Activated CD8-positive, alpha-beta T cell treated with anti-CD3 and anti-CD28 coated beads for 36 hours (primary cell): Measurements from ENCODE around the gene TMEM97. TPM values are rescaled to one million over a fixed set of nuclear protein-coding genes. Genes with fewer than 3 reads are reported as not detected.

ENCODE experiments used
- ATAC-seq: fragments of 200-7000 bp; cut with Tn5 transposase; one replicate; pipeline ENCODE4 v1.10.0; 2021; ENCODE audit warnings: mild to moderate bottlenecking, moderate library complexity
- CTCF ChIA-PET: fragments of 350-600 bp; sonication (Branson Sonifier 250); formaldehyde crosslinking; loops from one replicate; lab custom pipeline; 2021; ENCODE audit warnings: antibody characterized with exemption; lab: Charles Lee
- POLR2A ChIA-PET: fragments of 350-600 bp; sonication (Branson Sonifier 250); formaldehyde crosslinking; loops from one replicate; lab custom pipeline; 2021; ENCODE audit warnings: antibody characterized with exemption; lab: Charles Lee
- DNase-seq: peaks from one replicate; pipeline ENCODE4 v3.0.0-alpha.2; 2020
- H3K27ac Mint-ChIP-seq: one replicate; pipeline ENCODE4 v1.8.0; 2021; ENCODE audit warnings: mild to moderate bottlenecking, mixed read lengths
- H3K27me3 Mint-ChIP-seq: one replicate; pipeline ENCODE4 v1.8.0; 2021; ENCODE audit warnings: mixed read lengths
- H3K36me3 Mint-ChIP-seq: one replicate; pipeline ENCODE4 v1.8.0; 2021; ENCODE audit warnings: low read depth, mixed read lengths
- H3K4me1 Mint-ChIP-seq: one replicate; pipeline ENCODE4 v1.8.0; 2021; ENCODE audit warnings: low read depth, mixed read lengths
- H3K4me3 Mint-ChIP-seq: one replicate; pipeline ENCODE4 v1.8.0; 2021; ENCODE audit warnings: mild to moderate bottlenecking, moderate library complexity, mixed read lengths
- H3K9me3 Mint-ChIP-seq: one replicate; pipeline ENCODE4 v1.8.0; 2021; ENCODE audit warnings: mixed read lengths
- intact Hi-C: fragments of 100-400 bp; cut with micrococcal nuclease; formaldehyde crosslinking; loops from one replicate; pipeline ENCODE4 v1.10.0; 2022
- total RNA-seq, 2 experiments: library from RNA; stranded (reverse); gene quantifications; one replicate each; pipeline ENCODE4 v1.2.3, GENCODE V29; 2021
- TF ChIP-seq, protein P1 (sequence below): fragments of 200-600 bp; IDR thresholded peaks from one replicate; pipeline ENCODE4 v1.8.0; 2022; ENCODE audit warnings: antibody characterized with exemption, mild to moderate bottlenecking

TMEM97 gene
- 10 to 100 TPM; 36.1 to 36.2 TPM for total RNA-seq

DNA sequence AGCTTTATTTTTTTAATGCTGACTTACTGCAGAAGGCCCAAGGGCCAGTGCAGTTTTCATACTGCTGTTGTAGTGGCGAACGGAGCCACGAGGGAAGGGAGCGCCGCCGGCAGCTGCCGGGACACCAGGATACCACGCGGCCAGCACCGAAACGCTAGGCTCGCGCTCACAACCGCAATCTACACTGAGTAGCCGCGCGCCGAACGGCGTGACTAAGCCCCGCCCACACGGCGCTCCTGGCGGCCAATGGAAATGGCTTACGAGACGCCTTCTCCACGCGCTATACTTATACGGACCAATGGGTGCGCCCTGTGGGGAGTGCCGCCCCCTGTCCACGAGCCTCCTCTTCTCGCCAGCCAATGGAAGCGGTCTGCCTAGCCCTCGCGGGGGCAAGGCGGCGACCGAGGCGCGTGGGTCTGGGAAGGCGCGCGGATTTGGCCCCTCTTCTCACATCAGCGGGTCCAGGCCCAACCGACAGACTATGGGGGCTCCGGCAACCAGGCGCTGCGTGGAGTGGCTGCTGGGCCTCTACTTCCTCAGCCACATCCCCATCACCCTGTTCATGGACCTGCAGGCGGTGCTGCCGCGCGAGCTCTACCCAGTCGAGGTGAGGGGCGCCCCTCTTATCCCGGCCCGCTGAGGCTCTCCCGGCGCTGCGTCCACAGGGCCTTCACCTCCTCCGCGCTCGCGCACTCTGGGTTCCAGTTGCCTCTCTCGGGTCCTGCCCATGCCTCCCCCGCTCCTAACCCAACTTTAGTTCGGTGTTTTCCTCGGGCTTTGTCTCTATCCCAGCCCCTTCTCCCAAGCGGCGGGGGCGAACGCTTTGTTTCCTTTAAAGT lies at the start of gene TMEM97:
TSS of gene TMEM97 (plus strand) at position 442 of the 839 bp plus-strand sequence. CDS start at position 482, 40 bp downstream.
- peak; percentile 99 for ATAC-seq
- peaks cover 23% of the 10 kb centered on the region for H3K36me3 Mint-ChIP-seq
- no peaks in the 10 kb centered on the region for H3K27me3 Mint-ChIP-seq
- intact Hi-C loops = no loop called here
- peak within 1 kb of the TSS; percentile 96 for H3K4me3 Mint-ChIP-seq
- H3K4me1 Mint-ChIP-seq = peaks cover 32% of the 10 kb centered on the region
- DNase-seq = peak; percentile 99
- CTCF ChIA-PET = interaction anchor here (0.9 to 4.1 kb wide), 9 partner anchors 9 to 425 kb away, joined by 3 to 12 read pairs (median 4); partner anchors contain the start of genes IFT20 and TNFAIP1
- H3K9me3 Mint-ChIP-seq = no peaks in the 10 kb centered on the region
- peak within 1 kb of the TSS; percentile 92 for H3K27ac Mint-ChIP-seq
- POLR2A ChIA-PET = interaction anchor here (0.7 to 4.7 kb wide), 14 partner anchors 8 to 847 kb away, joined by 3 to 51 read pairs (median 4); partner anchors contain the start of genes IFT20, POLDIP2 and TNFAIP1
- TF ChIP-seq, protein P1, sequence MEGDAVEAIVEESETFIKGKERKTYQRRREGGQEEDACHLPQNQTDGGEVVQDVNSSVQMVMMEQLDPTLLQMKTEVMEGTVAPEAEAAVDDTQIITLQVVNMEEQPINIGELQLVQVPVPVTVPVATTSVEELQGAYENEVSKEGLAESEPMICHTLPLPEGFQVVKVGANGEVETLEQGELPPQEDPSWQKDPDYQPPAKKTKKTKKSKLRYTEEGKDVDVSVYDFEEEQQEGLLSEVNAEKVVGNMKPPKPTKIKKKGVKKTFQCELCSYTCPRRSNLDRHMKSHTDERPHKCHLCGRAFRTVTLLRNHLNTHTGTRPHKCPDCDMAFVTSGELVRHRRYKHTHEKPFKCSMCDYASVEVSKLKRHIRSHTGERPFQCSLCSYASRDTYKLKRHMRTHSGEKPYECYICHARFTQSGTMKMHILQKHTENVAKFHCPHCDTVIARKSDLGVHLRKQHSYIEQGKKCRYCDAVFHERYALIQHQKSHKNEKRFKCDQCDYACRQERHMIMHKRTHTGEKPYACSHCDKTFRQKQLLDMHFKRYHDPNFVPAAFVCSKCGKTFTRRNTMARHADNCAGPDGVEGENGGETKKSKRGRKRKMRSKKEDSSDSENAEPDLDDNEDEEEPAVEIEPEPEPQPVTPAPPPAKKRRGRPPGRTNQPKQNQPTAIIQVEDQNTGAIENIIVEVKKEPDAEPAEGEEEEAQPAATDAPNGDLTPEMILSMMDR = peak; percentile 29

DNA sequence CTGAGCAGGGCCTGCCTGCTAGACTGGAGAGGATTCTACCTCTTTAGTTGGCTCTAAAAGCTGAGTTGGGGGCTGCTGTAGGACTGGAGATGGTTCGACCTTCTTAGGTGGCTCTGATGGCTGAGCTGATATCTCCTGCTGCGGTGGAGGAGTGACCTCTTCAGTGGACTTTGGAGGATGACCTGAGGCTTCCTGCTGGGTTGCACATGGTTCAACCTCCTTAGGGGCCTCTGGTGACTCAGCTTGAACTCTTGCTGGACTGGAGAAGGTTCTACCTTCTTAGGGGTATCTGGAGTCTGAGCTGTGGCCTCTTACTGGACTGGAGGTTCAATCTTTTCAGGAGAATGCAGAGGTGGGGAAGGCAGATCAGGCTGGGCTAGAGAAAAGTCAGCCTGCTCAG lies 48.9 kb upstream of the TMEM97 start:
- ChIA-PET CTCF (interaction anchor here (0.9 to 4.6 kb wide), 4 partner anchors 17 to 147 kb away, joined by 3 to 18 read pairs (median 3); no protein-coding TSS in a partner anchor), POLR2A (interaction anchor here (1.4 kb wide), 1 partner anchor 8 kb away, joined by 3 read pairs; no protein-coding TSS in a partner anchor)
- Mint-ChIP-seq H3K4me3 (no peak overlapping the region), H3K27ac (no peak overlapping the region), H3K9me3 (peaks cover 3% of the 10 kb centered on the region), H3K4me1 (peaks cover 2% of the 10 kb centered on the region), H3K36me3 (peaks cover 1% of the 10 kb centered on the region), H3K27me3 (peaks cover 26% of the 10 kb centered on the region)
- intact Hi-C loops = no loop called here
- ATAC-seq (no peak), DNase-seq (no peak)
- TF ChIP-seq, protein P1 = no peak

DNA sequence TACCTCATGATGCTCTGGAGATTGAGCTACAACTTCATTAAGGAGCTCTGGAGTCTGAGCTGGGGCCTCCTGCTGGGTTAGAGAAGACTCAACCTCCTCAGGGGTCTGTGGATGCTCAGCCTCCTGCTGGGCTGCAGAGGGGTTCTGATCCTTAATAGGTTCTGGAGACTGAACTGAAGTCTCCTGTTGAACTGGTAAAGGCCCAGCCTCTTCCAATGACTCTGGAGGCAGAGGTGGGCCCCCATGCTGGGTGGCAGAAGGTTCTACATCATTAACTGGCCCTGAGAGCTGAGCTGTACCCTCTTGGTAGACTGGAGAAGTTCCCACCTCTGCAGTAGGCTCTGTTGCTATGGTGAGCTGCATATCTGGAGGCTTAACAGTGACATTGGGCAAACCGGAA lies 48.1 kb upstream of the TMEM97 start:
- intact Hi-C loops = no loop called here
- Mint-ChIP-seq H3K4me3 (no peak overlapping the region), H3K4me1 (peaks cover 3% of the 10 kb centered on the region), H3K9me3 (no peaks in the 10 kb centered on the region), H3K27ac (no peak overlapping the region), H3K36me3 (no peaks in the 10 kb centered on the region), H3K27me3 (peaks cover 31% of the 10 kb centered on the region)
- TF ChIP-seq, protein P1 = no peak
- POLR2A ChIA-PET = no interaction called here
- DNase-seq (no peak), ATAC-seq (no peak)
- CTCF ChIA-PET = interaction anchor here (1.0 to 4.6 kb wide), 2 partner anchors 20 to 22 kb away, joined by 5 to 18 read pairs; no protein-coding TSS in a partner anchor

DNA sequence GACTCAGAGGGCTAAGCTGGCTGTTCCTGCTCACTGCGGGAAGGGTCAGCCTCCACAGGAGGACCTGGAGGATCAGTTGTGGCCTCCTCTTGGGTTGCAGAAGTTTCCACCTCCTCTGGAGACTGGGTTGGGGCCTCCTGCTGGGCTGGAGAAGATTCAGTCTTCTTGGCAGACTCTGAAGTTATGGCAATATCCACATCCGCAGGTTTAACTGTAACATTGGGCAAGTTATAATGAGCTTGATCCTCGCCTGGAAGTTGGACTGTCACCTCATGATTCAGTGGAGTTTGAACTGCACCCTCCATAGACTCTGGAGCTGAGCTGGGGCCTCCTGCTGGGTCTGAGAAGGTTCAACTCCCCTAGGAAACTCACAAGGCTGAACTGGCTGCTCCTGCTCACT lies 47.6 kb upstream of the TMEM97 start:
- CTCF ChIA-PET = interaction anchor here (1.0 to 4.6 kb wide), 2 partner anchors 20 to 22 kb away, joined by 5 to 18 read pairs; no protein-coding TSS in a partner anchor
- no peaks in the 10 kb centered on the region for H3K36me3 Mint-ChIP-seq
- TF ChIP-seq, protein P1 = no peak
- H3K27me3 Mint-ChIP-seq = peaks cover 37% of the 10 kb centered on the region
- DNase-seq = no peak
- POLR2A ChIA-PET = no interaction called here
- intact Hi-C loops = no loop called here
- no peak for ATAC-seq
- no peak overlapping the region for H3K4me3 Mint-ChIP-seq
- peaks cover 3% of the 10 kb centered on the region for H3K4me1 Mint-ChIP-seq
- no peaks in the 10 kb centered on the region for H3K9me3 Mint-ChIP-seq
- H3K27ac Mint-ChIP-seq = no peak overlapping the region
